HEK293T (cell line): ENCODE data around the gene CNTN5.

Experiments
- NFRKB ChIP-seq: fragments of 450-650 bp; IDR thresholded peaks from 2 replicates; pipeline ENCODE4 v1.6.1; 2016; ENCODE audit warnings: mild to moderate bottlenecking, moderate library complexity
- SP1 ChIP-seq: fragments of 450-650 bp; IDR thresholded peaks from 2 replicates; pipeline ENCODE4 v1.6.1; 2017

GRCh38 chr11:100235085-100235484 is 1214.3 kb downstream of the CNTN5 start:
- no peak for TF ChIP-seq NFRKB
- no peak for TF ChIP-seq SP1
